ENCODE data around the gene HMCN2.

HMCN2 gene

DNA sequence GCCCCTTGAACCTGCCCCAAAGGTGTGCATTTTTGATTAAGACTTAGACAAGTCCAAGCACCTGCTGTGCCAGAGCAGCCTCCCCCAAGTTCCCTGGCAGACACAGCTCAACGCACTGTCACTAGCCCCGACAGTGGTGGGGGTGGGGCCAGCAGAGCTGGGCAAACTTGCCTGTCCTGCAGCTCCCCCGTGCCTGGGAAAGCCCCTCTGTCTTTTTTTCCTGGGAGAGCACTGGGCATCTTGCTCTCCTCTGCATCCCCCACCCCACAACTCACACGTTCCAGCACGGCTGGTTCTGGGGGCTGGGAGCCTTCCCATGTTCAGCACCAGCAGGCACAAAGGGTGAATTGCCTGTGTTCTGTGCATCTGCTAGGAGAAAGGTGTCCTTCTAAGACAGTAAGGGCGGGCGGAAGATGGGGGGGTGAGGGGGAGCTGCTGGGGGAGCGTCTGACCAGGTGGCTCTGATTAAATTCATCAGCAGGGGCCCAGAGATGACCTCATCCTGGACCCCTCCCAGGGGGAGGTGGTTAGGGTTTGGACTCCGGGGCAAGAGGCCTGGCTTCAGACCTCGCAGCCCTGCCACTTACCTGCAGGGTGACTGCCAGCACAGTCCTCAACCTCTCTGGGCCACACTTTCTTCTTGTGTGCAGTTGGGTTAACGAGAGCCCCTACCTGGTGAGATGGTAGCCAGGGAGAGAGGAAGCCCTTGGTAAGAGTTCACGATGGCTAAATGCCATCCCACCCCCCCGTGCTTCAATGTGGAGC lies 23.5 kb downstream of the HMCN2 start:
- in situ Hi-C loops (cut with MboI; ENCODE audit: low sequenced_read_pairs), result no loop called here

DNA sequence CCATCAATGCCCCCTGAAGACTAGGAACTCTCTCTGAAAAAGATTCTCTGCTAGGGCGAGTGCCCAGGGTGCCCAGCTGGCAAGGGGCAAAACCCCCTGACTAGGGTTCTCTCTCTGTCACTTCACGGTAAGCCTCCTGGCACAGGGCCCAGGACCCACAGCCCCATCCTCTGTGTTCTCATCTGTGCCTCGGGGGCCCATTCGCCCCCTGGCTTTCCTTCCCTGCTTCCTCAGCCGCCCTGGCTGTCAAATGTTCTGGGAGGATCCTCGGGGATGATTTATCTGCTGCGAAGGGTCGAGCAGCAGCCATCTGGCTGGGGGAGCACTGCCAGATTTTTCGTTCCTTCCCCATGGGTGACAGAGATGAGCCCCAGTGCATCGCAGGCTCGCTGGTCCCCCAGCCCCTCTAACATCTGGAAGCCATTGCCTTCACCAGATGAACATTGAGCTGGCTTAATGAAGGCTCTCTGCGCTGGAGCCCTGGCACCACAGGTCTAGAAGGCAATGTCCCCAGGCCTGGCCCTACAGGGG lies 24.2 kb downstream of the HMCN2 start:
- in situ Hi-C loops (cut with MboI; ENCODE audit: low sequenced_read_pairs), result no loop called here

DNA sequence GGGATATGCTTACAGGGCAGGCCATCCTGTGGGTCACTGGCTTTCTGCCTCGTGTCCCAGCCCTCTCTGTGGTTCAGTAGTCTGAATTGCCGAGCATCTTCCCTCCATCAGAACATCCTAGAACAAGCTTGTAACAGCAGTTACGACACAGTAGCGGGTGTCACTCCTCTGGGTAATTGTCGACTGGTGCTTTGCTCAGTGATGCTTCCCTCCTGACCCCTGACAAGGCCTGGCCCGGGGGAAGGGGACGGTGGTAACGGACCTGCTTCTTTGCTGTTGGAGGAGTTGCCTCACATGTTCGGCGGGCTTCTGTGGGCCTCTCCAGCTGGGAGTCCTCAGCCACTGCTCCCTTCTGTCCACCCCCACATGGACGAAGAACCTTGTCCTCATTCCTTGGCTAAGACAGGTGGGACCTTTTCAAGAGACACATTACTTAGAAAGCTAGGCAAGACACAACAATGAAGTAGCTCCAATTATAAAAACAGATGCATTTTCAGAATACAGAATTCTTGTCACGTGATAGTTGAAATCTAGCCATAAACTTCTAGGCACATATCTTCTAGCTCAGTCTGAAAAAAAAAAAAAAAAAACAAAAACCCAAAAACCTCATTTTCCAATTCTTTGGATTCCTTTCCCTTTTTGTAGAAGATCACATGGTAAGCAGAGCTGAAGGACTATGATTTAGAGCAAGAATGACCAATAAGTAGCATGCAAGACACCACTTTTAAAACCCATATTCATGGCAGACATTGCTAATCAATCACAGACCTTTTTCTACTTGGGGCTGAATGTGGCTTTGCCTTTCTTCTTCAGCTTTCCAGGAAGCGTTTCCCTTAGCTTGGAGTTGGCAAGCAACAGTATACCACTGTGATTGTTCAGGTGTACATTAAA lies 25.0 kb downstream of the HMCN2 start:
- in situ Hi-C loops (cut with MboI; ENCODE audit: low sequenced_read_pairs), result no loop called here

DNA sequence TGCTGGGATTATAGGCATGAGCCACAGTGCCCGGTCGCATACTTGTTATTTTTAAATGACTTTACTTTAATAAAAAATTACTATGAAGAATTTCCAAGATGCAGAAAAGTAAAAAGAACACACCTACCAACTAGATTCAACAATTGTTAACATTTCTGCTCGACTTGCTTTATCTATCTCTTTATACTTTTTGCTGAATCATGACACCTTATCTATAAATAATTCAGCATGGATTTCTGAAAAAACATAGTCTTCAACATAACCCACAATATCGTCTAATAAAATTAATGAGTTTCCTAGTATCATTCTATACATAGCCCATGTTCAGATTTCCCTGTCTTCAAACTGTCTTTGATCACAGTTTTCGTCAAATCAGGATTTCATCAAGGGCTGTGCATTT lies 25.9 kb downstream of the HMCN2 start:
- in situ Hi-C loops (cut with MboI; ENCODE audit: low sequenced_read_pairs), result no loop called here

DNA sequence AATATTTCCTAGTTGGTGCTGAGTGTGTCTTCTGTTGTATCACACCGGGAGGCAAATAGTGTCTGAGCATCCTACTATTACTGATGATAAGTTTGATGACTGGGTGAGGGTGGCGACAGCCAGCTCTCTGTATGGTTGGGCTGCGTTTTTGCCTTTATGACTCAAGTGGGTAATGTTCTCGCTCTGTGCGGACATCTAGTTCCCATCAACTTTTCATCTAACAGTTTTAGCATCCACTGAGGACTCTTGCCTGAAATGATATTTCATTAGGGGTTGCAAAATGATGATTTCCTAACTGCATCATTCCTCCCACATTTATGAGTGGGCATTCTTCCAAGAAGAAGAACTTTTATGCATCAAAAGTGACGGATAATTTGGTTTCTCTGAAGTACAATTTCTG lies 26.5 kb downstream of the HMCN2 start:
- in situ Hi-C loops (cut with MboI; ENCODE audit: low sequenced_read_pairs), result no loop called here

DNA sequence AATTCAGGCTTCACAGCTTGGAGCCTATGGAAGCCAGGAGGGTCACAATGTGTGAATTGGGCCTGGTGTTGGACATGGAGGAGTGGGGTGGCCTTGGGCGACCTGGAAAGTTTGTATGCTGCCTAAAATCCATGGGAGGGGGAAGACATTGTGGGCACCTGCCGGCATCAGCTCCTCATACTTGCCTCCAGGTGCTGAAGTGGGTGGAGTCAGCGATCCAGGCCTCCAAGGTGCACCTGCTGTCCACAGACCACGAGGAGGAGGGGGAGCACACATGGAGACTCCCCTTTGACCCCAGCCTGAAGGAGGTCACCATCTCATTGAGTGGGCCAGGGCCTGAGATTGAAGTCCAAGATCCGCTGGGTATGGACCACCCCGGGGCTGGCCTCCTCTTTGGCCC lies 29.1 kb downstream of the HMCN2 start:
- in situ Hi-C loops (cut with MboI; ENCODE audit: low sequenced_read_pairs), result no loop called here

DNA sequence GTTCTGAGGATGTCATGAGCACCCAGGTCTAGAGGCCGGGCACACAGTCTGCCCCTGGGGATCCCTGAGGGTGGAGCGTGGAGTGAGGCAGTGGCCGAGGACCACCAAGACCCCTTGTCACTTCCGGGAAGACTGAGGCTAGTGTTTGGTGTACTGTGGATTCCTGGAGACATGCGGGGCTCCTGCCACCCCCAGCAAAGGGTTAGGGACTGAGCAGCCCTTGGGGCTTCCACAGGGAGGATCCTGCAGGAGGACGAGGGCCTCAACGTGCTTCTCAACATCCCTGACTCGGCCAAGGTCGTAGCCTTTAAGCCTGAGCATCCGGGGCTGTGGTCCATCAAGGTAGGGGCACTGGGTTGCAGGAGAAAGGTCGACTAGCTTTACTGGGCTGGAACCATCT lies 29.9 kb downstream of the HMCN2 start:
- in situ Hi-C loops (cut with MboI; ENCODE audit: low sequenced_read_pairs), result no loop called here

DNA sequence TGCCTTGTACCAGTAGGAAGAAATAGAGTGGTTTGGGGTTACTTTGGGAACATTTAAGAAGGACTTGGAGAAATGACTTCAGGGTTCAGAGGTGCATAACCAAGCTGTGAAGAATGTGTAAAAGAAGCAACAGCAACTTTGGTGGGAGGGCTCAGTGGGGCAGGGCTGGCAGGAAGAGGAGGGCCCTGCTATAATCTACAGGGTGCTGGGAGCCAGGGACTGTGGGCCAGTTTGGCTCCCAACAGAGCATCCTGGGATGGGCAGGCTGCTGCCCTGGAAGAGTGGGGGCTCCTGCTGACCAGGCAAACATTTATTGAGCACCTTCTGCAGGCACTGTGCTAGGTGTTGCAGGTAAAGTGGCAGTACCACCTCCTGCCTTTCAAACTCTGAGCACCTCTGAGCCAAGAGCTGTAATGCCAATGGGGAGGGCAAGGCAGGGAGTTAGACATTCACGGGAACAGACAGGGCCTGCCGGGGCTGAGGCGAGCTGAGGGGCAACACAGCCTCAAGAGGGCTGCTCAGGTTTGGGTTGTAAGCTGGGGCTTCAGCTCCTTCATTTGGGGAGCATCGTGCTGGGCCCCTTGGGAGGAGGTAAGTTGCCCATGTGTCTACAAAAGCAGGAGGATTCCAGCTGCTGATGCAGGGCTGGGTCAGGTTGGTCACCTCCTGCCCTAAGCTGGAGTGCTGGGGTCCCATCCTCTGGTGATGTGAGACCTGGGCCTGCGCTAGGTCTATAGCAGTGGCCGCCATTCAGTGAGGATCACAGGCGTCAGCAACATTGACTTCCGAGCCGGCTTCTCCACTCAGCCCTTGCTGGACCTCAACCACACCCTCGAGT lies 30.6 kb downstream of the HMCN2 start:
- in situ Hi-C loops (cut with MboI; ENCODE audit: low sequenced_read_pairs), result no loop called here

DNA sequence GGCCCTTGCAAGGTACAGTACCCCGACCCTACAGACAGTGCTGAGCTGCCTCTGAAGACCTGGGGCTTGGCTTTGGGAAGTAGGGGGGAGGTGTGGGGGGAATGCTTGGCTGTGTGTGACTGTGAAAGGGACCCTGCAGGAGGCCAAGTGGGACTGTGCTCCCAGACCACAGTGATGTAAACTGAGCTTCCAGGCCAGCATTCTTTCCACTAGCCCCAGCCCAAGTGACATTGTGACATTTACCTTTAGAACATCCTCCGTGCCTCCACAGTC lies 31.2 kb downstream of the HMCN2 start:
- in situ Hi-C loops (cut with MboI; ENCODE audit: low sequenced_read_pairs), result no loop called here

DNA sequence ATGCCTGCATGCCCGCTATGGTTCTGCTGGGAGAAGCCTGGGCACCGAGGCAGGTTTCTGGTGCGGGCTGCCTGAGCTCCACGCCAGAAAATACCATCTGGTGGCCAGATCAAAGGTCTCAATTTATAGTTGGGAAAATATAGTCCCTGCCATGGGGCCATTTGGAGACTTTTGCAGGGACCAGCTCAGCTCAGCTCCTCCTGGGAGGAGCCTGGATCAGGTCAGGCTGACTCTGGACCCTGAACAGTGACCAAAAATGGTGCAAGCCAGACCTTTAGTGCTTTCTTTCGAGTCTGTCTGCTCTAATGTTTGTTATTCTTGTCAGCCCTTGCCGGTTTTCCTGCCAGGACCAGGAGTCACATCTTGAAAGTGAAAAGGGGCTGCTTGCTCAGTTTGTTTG lies 31.8 kb downstream of the HMCN2 start:
- in situ Hi-C loops (cut with MboI; ENCODE audit: low sequenced_read_pairs), result no loop called here

DNA sequence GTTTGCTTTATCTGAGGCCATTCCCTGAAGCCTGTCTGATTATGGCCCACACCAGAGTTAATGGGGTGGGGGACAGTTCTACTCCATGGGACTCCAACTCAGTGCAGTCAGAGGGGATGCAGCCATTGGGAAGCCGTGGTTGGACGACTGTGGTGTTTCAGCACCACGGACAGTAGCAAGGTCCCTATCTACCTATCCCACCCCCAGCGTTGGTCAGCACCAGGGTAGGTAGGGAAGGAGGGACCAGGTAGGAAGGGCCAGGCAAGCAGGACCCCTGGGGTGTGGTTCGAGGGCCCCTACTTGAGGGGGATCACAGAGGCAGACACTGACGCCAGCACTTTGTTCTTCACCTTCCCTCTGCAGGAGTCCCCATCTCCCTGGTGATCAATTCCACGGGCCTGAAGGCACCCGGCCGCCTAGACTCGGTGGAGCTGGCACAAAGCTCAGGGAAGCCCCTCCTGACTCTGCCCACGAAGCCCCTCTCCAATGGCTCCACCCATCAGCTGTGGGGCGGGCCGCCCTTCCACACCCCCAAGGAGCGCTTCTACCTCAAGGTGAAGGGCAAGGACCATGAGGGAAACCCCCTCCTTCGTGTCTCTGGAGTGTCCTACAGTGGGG lies 33.2 kb downstream of the HMCN2 start:
- in situ Hi-C loops (cut with MboI; ENCODE audit: low sequenced_read_pairs), result no loop called here

DNA sequence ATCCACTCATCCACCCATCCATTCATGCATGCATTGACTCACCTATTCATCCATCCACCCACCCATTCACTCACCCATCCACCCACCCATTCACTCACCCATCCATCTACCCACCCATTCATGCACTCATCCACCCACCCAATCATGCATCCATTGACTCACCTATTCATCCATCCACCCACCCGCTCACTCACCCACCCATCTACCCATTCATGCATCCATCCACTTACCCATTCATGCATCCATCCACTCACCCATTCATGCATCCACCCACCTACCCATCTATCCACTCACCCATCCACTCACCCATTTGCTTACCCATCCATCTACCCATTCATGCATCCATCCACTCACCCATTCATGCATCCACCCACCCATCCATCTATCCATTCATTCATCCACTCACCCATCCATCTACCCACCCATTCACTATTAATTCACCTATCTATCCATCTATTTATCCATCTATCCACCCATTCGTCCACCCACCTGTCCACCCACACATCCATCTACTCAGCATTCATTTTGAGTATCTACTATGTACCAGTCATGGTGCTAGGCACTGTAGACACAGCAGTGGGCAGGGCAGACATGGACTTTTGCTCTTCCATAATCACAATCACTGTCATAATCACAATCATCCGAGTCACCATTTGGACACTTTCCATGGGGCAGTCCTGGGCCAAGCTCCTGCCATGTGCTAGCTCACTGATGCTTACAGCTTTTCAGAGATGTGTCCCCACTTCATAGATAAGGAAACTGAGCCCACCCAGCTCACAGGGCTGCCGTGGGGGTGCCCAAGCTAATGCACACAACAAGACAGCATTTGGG lies 34.4 kb downstream of the HMCN2 start:
- in situ Hi-C loops (cut with MboI; ENCODE audit: low sequenced_read_pairs), result no loop called here

DNA sequence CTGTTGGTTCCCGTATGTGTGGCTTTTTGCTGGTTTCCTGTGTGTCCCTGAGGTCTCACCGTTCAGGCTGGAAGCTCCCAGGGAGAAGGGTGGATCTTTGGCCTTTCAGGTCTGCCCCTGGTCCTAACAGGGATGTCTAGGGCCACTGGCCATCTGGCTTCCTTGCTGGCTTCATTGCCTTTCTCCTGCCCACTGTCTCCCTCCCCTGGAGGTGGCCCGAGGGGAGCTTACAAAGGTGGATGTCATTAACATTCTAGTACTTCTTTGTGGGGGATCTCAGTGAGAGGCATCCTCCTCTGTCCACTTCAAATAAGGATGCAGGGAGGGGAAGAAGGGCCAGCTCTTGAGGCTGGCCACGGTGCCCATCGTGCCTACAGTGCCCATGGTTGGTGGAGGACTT lies 35.2 kb downstream of the HMCN2 start:
- in situ Hi-C loops (cut with MboI; ENCODE audit: low sequenced_read_pairs), result no loop called here

DNA sequence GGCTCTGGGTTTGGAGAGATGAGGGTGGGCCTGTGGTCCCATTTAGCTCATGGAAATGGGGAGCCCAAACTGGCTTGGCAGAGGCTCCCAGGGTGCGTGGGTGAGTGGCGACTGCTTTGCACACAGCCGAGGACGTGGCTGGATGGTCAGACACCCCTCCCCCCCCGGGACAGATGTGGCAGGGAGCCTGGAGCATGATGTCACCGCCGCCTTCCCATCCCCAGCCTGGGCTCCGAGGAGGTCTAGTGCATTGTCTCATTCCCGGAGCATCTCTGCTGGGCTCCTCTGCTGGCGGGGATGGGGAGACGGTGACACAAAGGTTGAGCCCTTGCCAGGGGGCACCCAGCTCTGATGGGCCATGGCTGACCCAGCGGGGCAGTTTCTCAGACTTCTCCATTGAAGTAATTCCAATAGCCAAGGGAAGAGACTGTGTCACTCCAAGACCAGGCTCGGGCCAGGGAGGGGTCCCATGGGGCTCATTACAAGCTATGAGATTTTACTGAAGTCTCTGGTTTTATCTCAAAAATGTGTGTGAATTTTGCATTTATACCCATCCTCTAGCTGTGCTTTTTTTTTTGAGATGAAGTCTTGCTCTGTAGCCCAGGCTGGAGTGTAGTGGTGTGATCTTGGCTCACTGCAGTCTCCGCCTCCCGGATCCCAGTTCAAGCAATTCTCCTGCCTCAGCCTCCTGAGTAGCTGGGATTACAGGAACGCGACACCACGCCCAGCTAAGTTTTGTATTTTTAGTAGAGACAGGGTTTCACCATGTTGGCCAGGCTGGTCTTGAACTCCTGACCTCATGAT lies 36.1 kb downstream of the HMCN2 start:
- in situ Hi-C loops (cut with MboI; ENCODE audit: low sequenced_read_pairs), result no loop called here

DNA sequence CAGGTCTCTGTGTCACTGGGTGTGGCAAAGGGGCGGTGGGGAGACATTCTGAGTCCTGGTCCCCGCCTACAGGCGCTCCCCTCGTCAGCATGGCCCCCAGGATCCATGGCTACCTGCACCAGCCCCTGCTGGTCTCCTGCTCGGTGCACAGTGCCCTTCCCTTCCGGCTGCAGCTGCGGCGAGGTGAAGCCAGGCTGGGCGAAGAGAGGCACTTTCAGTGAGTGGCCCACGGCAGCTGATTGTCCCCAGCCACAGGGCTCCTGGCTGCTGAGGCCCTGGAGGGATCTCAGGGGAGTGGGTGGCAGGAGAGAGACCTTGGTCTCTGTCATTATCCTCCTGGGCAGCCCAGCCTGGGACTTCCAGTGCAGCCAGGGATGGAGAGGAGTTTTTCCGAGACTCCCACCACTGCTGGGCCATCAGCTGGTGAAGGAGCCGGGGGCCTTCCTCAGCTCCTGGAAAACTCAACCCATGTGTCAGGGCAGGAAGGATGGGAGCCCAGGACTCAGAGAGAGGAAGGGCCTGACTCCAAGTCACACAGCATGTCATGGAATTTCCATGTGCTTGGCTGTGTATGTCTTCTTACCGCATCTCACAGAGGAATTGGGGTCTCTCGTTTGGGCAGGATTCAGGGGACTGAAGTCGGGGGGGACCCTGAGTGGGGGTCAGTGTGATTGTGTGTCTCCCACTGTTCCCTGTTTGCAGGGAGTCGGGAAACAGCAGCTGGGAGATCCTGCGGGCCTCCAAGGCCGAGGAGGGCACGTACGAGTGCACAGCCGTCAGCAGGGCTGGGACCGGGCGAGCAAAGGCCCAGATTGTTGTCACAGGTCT lies 37.4 kb downstream of the HMCN2 start:
- in situ Hi-C loops (cut with MboI; ENCODE audit: low sequenced_read_pairs), result no loop called here

DNA sequence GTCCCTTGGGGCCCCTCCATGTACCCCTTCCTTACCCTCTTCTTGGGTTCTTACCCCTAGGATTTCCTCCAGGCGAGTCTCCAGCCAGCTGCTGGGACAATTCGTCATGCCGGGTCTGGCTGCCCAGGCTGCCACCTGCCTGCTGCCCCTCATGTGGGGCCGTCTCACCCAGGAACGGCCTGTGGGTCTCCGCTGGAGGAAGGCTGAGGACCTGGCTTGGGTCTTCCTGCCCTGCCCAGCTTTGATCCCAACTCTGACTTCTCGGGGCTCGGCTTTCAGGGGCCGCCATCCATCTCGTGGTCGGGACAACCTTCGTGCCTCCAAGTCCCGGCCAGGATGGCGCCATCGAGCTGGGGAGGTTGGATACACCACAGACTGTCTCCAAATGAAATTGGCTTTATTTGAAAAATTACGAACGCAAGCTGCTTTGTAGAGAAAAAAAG lies 38.1 kb downstream of the HMCN2 start:
- in situ Hi-C loops (cut with MboI; ENCODE audit: low sequenced_read_pairs), result no loop called here

DNA sequence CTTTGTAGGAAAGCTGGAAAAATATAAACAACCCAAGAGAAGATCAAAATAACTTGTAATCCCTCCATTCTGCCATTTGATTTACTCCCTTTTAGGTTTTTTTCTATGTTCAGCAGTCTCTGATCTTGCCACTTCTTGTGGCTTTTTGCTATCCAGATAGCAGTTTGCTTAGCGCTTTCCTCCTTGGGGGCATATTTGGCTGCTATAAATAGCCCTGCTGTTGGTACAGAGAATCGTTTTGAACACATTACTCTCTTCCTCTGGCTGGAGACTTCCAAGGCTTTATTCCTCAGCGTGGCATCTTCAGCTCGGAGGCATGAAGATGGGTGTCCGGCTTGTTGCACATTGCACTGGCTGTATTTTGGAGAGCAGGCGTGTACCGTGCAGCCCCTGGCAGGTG lies 38.6 kb downstream of the HMCN2 start:
- in situ Hi-C loops (cut with MboI; ENCODE audit: low sequenced_read_pairs), result no loop called here

DNA sequence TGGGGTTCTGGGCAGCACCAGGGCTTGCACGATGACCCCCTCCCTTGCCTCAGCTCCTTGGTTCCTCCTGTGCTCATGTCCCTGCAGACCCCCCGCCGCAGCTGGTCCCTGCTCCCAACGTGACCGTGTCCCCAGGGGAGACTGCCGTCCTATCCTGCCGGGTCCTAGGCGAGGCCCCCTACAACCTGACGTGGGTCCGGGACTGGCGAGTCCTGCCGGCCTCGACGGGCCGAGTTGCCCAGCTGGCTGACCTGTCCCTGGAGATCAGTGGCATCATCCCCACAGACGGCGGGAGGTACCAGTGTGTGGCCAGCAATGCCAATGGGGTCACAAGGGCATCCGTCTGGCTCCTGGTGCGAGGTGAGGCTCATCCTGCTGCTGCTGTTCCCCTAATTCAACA lies 39.1 kb downstream of the HMCN2 start:
- in situ Hi-C loops (cut with MboI; ENCODE audit: low sequenced_read_pairs), result no loop called here
